ENCODE measurements around the gene ASB10.

ASB10 gene, protein sequence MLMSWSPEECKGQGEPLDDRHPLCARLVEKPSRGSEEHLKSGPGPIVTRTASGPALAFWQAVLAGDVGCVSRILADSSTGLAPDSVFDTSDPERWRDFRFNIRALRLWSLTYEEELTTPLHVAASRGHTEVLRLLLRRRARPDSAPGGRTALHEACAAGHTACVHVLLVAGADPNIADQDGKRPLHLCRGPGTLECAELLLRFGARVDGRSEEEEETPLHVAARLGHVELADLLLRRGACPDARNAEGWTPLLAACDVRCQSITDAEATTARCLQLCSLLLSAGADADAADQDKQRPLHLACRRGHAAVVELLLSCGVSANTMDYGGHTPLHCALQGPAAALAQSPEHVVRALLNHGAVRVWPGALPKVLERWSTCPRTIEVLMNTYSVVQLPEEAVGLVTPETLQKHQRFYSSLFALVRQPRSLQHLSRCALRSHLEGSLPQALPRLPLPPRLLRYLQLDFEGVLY

DNA sequence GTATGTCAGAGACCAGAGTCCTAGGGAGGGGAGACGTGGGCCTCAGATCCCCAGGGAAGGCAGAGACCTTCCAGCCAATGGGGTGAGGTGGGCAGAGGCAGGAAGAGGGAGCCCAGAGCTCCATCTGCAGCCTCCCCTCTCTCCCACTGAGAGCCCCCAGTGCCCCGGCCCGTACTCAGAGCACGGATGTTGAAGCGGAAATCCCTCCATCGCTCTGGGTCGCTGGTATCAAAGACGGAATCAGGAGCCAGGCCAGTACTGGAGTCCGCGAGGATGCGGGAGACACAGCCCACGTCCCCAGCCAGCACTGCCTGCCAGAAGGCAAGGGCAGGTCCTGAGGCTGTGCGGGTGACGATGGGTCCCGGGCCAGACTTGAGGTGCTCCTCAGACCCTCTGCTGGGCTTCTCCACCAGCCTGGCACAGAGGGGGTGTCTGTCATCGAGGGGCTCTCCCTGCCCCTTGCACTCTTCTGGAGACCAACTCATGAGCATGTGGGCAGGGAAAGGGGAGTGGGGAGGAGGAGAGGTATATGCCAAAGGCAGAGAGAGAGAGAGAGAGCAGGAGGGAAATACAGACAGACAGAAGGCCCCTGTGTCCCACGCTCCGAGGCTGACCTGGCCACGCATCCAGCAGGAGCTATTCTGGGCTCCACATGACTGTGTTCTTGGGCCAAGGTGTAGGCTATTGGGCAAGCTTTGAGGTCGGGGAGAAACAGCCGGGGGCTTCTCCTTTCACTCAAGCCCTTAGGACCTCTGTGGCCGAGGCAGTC lies at the start of gene ASB10:
TSS of gene ASB10 (minus strand) at position 611 of the 769 bp plus-strand sequence. CDS start at position 491, 120 bp downstream.
- no peak for DNase-seq

DNA sequence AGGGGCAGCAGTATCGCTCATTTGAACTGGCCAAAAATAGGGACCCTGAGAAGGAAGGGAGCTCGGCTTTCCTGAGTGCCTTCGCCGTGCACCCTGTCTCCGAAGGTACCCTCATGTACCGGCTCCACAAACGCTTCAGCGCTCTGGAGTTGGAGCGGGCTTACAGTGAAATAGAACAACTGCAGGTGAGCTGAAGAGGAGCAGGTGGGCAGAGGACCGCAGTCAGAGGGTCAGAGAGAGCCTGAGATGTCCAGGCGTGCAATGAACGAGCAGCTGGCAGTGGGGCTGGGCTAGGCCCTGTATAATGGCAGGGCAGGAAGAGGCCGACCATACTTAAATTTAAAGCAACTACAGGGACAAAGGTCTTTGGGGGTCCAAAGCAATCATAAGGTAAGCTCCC lies 49.4 kb upstream of the ASB10 start:
- DNase-seq, result no peak

DNA sequence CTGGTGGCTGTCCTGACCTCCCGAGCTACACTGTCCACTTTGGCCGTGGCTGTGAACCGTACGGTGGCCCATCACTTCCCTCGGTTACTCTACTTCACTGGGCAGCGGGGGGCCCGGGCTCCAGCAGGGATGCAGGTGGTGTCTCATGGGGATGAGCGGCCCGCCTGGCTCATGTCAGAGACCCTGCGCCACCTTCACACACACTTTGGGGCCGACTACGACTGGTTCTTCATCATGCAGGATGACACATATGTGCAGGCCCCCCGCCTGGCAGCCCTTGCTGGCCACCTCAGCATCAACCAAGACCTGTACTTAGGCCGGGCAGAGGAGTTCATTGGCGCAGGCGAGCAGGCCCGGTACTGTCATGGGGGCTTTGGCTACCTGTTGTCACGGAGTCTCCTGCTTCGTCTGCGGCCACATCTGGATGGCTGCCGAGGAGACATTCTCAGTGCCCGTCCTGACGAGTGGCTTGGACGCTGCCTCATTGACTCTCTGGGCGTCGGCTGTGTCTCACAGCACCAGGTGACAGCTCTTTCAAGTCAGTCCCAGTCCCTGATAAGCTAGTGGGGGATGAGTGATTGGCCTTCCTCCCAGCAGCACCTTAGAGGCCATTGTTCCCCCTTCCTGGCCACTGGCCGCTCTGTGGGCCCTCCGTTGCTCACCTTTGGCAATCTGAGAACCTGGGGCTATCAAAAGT lies 48.2 kb upstream of the ASB10 start:
- DNase-seq, result no peak

DNA sequence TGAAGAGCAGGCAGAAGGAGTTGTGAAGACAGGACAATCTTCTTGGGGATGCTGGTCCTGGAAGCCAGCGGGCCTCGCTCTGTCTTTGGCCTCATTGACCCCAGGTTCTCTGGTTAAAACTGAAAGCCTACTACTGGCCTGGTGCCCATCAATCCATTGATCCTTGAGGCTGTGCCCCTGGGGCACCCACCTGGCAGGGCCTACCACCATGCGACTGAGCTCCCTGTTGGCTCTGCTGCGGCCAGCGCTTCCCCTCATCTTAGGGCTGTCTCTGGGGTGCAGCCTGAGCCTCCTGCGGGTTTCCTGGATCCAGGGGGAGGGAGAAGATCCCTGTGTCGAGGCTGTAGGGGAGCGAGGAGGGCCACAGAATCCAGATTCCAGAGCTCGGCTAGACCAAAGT lies 46.8 kb upstream of the ASB10 start:
- no peak for DNase-seq

DNA sequence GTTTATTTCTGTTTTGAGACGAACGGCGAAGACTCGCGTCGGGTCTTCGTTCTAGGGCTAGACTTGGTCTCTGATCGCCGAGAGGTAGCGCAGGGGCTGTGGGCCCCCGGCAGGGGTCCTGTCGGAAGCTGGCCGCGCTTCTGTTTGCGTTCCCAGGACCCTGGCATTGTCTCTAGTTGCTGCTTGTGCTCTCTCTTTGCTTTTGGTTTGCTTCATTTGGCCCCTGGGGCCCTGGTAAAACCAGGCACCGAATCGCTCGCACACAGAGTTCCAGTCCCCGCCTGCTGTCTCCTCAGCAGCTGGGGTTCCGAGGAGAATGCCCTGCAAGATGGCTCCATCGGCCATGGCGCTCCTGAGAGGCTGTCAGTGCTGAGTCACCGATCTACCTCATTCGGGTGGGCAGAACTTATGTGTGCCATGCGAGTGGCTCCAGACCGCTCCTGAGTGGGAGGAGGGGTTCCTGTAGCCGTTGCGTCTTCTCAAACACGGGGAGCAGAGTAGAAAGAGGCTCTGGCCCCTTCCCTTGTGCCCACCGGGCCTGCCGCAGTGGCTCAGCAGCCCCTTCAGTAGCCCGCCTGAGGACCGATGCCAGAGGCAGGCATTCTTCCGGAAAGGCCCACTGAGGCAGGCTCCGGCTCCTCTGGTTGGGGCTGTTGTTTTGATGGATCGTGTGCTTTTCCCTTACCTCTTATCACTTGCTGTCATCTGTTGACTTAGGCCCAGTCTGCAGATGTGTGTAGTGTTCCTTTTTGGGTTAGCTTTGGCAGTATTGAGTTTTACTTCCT lies 46.1 kb upstream of the ASB10 start:
- peak; percentile 71 for DNase-seq

DNA sequence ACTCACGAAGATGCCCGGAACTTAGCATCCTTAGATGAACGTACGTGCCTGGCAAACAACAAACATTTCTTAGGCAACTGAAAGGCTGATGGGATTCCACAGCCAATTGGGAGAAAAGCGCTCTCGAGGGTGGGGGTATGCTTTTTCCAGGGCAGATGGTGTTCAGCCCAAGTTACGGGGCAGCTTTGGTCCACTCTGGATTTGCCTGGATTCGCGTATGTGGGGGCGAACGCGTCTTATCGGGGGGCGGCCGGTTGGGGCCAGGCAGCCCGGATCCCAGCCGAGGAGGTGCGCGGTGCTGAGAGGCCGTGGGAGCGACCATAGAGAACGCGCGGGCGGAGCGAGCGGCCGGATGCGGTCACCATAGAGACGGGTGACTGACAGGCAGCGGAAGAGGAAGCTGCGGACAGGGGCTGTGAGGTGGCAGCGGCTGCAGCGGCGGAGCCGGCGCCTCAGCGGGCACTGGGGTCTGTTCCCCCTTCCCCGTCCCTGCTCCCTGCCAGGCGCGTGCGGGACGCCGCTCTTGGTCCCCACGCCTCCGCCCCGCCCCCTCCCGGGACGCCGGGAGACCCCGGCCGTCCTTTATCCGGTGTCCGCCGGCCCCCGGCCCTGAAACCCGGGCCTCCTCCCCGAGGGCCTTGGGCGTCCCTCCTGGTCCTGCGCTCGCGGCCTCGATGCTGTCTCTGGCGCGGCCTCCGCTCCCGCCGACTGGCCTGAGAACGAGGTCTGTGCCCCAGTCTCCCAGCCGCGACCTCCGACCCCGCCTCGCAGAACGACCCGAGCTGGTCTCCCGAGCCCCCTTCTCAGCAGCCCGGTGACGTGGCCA lies 45.3 kb upstream of the ASB10 start, which contains the start of gene CHPF2:
TSS of gene CHPF2 (plus strand) at position 393 of the 826 bp plus-strand sequence. CDS start 1,529 bp downstream, outside the sequence.
- peak; percentile 91 for DNase-seq

DNA sequence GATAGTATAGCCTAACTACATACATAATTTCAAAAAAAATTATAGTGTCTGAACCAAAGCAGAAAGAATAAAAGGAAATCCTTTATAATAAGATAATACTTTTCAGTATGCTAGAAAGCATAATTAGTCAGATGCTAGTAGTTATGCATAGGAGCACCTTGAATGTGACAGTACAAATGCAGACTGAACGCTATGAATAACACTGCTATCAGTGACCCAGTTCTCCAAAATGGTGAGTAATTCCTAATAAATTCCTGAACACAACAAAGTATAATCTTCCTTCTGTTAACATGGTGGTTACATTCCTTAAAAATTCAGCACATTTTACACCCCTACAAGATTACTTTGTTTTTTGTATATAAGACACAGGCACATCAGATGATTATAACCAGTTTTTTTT lies 44.0 kb upstream of the ASB10 start:
- no peak for DNase-seq

DNA sequence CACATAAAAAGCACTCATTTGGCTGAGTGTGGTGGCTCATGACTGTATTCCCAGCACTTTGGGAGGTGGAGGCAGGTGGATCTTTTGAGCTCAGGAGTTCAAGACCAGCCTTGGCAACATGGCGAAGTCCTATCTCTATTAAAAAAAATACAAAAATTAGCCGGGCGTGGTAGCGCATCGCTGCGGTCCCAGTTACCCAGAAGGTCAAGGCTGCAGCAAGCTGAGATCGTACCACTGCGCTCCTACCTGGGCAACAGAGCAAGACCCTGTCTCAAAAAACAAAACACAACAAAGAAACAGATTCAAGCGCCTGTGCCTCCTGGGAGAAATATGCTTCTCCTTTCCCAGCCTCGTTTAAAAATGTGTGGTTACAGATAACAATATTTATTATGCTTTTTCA lies 42.2 kb upstream of the ASB10 start:
- DNase-seq, result no peak

DNA sequence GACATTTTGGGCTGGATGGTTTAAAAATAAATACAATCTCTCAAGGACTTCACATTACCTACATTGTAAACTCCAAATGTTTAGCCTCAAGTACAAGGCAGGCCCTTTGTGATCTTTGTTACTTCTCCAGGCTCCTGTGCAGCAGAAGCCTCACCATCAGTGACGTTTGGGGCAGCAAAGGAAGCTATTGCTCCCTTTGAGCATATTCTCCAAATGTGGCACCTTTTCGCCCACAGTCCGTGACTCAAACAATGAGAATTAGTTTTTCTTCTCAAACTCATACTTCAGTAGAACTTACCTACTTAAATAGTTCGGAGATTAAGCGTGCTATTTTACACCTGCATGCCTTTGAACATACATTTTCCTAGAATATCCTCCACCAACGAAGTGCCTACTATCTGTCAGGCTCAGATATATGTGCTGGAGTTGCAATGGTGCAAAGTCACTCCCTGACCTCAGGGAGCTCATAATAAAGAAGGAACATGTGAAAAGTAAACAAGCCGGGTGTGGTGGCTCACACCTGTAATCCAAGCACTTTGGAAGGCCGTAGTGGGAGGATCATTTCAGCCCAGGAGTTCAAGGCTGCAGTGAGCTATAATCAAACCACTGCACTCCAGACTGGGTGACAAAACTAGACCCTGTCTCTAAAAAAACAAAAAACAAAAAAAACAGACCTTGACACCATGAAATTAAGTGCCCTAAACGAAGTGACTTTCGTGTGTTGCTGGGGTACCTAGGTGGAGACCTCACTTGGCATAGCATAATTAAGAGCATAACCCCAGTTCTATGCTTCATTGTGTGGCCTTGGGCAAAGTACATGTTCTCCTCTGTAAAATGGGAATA lies 41.2 kb upstream of the ASB10 start:
- no peak for DNase-seq

DNA sequence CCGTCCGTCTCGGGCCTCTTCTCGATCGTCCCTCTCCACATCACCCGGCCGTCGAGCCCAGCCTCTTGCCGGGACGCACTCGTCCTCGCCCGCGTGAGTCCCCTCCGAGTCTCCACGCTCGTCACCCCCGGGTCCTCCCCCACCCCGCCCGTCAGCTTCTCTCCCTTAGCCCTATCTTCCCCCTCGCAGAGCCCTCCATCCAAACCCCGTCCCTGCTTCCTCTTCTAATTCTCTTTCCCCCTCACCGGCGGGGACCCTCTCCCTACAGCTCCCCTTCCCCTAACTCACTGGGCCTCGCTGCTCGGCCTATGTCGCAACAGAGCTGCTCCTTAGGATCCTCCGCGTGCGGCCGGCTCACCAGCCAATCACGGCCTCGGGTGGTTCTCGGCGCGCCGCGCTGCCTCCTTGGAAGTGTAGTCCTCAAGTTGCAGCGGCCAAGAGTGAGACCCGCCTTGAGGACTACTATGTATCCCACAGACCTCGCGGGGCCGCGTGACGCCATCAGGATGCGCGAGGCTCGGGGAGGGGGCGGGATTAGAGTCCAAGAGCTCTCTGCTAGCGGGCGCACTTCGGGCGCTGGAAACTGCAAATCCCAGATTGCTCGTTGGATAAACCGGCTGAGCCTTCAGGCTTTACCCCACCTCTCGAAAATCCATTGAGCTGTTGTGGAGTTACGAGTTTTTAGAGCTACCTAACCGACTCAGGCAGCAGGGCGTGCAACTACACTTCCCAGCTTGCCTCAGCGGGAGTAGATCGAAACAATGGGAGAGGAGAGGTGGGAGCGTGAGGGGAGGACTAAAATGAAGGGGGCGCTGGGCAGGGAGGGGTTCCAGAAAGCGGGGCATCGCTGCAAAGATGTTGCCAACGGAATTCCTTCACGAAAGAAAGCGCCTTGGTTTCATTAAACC lies 40.1 kb upstream of the ASB10 start, which contains the start of gene ABCF2:
TSS of gene ABCF2 (minus strand) at position 331 of the 908 bp plus-strand sequence. CDS start 747 bp downstream, outside the sequence.
- DNase-seq, result peak; percentile 98

DNA sequence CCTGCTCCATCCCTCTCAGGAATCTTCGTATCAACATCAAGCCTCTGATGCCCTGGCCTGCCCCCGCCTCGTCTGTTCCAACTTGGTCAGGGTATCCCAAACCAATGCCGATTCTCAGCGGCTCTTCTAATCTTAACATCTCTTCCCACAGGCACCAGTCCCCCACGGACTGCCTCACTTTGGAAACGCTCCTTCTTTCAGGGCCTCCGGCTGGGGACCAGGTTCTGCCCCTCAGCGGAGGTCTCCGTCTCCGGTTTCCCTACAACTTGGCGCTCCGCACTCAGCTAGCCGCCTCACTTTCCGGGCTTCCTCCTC lies 39.5 kb upstream of the ASB10 start:
- no peak for DNase-seq

DNA sequence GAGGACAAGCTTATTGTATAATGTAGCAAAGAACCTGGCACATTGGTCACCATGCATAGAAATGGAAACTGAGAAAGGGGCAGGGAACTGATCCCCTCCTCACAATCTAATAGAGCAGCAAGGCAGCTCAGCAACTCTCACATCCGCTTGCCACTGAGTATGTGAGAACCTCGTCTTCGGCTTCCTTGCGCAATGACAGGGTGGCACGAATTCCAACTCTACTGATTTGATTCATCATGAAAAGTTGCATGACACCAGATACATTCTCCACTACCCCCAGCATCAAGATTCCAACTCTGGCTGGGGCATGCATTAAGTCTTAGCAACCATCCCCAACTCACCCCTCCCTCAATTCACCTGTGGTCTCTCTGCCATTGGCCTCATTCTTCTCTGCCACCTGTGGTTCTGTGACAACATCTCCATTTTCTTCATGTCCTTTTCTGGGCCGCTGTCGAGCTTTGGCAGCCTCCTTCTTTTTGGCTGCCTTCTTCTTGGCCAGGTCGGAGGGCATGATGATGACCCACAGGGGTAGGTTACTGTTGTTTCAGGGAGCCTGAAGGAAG lies 39.0 kb upstream of the ASB10 start:
- DNase-seq, result no peak

DNA sequence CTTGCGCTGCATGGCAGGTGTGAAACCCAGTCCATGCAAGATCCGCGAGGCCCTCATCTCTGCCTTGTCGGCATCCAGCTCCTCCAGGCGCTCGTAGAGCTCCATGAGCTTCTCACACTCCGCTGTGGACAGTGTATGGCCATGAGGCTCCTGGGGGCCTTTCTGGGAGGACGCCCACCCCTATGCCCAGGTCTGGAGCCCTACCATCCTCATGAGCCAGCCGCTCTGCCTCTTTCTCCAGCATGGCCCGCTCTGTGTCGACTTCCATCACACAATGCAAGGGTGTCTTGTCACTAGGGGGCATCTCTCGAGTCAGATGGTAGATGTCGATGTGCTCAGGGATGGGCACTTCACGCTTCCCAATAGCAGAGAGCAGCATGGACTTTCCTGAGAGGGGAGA lies 36.7 kb upstream of the ASB10 start:
- DNase-seq, result no peak

DNA sequence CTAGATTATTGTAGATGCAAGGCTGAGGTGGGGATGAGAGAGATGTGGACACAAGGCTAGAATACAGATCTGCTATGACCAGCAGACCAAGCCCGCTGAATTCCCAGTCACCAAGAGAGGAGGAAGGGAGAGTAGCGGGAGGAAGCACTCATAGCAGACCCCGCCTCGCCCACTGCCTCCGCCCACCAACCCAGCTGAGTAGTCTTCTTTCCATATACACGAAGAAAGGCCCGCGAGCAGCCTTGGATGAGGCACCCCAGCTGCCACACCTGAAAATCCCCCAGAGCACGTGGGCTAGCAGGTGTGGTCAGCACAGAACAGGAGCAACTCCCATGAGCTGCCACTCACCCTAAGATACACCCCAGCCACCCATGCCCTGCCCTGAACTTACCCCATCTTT lies 31.1 kb upstream of the ASB10 start:
- no peak for DNase-seq

DNA sequence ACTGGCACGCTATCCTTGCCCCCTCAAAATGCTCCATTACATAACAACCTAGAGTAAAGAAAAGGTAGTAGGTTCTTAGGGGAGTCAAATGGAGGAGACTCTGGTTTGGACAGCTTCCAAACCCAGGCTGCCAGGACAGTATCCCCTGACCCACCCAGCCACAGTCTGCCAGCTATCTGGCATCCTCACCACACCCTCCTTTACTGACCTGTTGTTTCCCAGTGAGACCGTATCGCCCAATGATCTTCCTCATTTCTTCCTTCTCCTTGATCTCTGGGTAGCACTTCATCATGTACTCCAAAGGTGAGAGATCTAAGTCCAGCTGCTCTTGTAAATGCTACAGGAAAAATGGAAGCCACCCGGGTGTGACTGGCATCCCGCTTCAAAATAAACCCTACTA lies 28.3 kb upstream of the ASB10 start:
- DNase-seq, result no peak

DNA sequence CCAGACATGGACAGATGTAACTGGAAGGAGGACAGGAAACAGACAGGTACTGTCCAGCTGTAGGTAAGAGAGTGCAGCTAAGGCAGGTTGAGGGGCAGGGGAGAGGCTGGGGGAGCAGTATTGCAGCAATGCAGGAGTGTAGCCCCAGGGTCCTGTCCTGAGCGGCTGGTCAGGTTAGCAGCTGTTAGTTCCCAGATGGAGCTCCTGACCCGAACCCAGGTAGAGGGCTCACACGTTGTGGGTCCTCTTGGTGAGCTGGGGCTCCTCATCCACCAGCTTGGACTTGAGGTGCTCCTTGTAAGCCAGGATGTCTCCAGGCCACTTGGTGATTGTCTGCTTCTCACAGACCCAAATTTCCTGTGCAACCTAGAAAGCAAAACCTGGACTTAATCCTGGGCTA lies 26.8 kb upstream of the ASB10 start:
- no peak for DNase-seq

DNA sequence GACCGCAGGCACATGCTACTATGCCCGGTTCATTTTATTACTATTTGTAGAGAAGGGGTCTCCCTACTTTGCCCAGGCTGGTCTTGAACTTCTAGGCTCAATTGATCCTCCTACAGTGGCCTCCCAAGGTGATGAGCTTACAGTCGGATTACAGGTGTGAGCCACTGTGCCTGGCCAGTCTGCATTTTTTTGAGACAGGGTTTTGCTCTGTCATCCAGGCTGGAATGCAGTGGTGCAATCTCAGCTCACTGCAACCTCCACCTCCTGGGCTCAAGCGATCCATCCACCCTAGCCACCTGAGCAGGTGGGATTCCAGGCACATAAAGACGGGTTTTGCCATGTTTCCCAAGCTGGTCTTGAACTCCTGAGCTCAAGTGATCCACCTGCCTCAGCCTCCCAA lies 25.6 kb upstream of the ASB10 start:
- no peak for DNase-seq

DNA sequence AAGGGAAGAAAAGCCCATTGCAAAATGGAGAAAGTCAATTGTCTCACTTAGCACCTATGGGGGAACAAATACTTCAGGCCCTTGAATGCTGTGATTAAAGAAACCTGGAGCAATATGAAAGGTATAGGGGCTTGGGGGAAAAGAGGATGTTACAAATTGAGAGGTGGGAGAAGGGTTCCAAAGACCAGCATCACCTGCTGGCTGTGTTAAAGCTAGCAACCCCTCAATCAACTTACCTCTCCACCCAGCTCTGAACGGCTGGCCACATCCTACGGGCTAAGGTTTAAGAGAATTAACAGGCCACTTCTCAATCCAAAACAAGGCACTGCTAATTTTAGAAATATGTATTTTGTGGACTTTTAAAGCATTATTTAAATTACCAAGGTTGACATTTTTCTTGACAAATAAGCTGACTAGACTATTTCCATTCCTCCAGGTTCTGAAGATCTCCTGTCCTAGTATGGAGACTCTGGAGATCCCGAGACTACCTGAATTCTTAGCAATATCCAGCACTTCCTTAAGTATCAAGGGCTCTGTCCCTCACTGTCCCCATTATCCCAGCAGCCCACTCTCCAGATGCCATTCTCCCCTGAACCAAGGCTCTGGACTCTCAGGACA lies 24.2 kb upstream of the ASB10 start:
- no peak for DNase-seq

All from CD4-positive, alpha-beta T cell treated with Interleukin-17A for 4 hours (primary cell).